Measurements from ENCODE around the gene NAE1. TPM values are rescaled to one million over a fixed set of nuclear protein-coding genes. Genes with fewer than 3 reads are reported as not detected.

NAE1 gene
- total RNA-seq, 4 donors from 2014 or later, result 29.1 to 57.0 (median 34.8) TPM

DNA sequence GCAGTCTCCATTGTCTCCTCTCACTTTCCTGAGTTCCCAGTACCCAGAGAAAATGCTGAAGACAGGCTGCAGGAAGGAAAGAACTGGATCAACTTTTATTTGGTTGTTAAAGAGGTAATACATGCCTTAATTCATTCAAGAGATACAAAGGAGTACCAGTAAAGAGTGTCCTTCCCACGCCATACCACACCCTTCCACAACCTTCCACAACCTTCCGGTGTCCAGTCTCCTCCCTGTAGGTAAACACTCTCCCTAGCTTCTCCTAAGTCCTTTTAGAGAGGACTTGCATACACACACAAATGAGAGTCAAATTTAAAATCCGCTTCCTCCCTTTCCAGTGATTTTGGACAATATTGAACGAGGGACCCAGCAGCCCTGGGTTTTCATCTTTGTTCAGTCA lies 10.6 kb upstream of the NAE1 start:
- no peaks in the 10 kb centered on the region for H3K36me3 ChIP-seq
- H3K4me1 ChIP-seq, result peaks cover 0 to 6% of the 10 kb centered on the region in 2 donors
- H3K9me3 ChIP-seq, result no peaks in the 10 kb centered on the region
- TF ChIP-seq, protein P1, sequence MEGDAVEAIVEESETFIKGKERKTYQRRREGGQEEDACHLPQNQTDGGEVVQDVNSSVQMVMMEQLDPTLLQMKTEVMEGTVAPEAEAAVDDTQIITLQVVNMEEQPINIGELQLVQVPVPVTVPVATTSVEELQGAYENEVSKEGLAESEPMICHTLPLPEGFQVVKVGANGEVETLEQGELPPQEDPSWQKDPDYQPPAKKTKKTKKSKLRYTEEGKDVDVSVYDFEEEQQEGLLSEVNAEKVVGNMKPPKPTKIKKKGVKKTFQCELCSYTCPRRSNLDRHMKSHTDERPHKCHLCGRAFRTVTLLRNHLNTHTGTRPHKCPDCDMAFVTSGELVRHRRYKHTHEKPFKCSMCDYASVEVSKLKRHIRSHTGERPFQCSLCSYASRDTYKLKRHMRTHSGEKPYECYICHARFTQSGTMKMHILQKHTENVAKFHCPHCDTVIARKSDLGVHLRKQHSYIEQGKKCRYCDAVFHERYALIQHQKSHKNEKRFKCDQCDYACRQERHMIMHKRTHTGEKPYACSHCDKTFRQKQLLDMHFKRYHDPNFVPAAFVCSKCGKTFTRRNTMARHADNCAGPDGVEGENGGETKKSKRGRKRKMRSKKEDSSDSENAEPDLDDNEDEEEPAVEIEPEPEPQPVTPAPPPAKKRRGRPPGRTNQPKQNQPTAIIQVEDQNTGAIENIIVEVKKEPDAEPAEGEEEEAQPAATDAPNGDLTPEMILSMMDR (IDR thresholded peaks at IDR 0.05 in 4 of 5, conservative IDR thresholded peaks at IDR 0.05 in 1 of 5), result no peak
- no peak for TF ChIP-seq POLR2A (IDR thresholded peaks at IDR 0.05)
- no peak overlapping the region for H3K27ac ChIP-seq
- no peak overlapping the region for H3K4me3 ChIP-seq
- intact Hi-C loops (cut with DNase I; ENCODE audit: low total_unique reads), result no loop called here
- no peak for ATAC-seq
- DNase-seq, result no peak
- peaks cover 19 to 25% (median 25%) of the 10 kb centered on the region in 3 donors for H3K27me3 ChIP-seq
- in situ Hi-C loops (cut with MboI; ENCODE audit: low sequenced_read_pairs in 4 of 4), result no loop called here

DNA sequence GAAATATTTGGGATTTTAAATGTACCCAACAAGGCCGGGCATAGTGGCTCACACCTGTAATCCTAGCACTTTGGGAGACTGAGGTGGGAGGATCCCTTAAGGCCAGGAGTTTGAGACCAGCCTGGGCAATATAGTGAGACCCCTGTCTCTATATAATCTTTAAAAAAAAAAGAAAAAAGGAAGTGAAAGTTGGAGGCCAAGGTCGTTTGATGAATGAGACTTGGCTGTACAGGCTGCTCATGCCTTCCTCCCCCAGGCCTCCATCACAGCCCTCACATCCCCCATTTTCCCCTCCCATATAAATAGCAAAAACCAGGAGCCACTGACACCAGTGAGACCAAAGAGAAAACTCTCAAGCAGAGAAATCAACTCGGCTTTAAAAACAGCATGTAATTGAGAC lies 10.1 kb upstream of the NAE1 start:
- peaks cover 19 to 25% (median 24%) of the 10 kb centered on the region in 3 donors for H3K27me3 ChIP-seq
- in situ Hi-C loops (cut with MboI; ENCODE audit: low sequenced_read_pairs in 4 of 4), result no loop called here
- no peaks in the 10 kb centered on the region for H3K36me3 ChIP-seq
- H3K4me3 ChIP-seq, result no peak overlapping the region
- TF ChIP-seq POLR2A (IDR thresholded peaks at IDR 0.05), result no peak
- TF ChIP-seq, protein P1 (IDR thresholded peaks at IDR 0.05 in 4 of 5, conservative IDR thresholded peaks at IDR 0.05 in 1 of 5), result no peak
- H3K9me3 ChIP-seq, result no peaks in the 10 kb centered on the region
- intact Hi-C loops (cut with DNase I; ENCODE audit: low total_unique reads), result no loop called here
- peaks cover 0 to 6% of the 10 kb centered on the region in 2 donors for H3K4me1 ChIP-seq
- no peak for ATAC-seq
- no peak overlapping the region for H3K27ac ChIP-seq
- DNase-seq, result no peak

DNA sequence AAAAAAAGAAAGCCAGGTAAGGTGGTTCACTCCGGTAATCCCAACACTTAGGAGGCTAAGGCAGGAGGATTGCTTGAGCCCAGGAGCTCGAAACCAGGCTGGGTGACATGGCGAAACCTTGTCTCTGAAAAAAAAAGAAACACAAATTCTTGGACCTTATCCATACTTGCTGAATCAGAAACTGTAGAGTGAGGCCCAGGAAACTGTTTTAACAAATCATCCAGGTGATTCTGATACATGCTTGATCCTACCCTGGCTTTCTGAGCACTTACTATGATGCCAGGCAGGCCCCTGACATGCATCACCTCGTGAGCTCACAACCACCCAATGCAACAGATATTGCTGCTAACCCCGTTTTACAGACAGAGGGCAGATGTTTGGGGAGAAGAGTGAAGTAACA lies 4.0 kb upstream of the NAE1 start:
- TF ChIP-seq, protein P1 (IDR thresholded peaks at IDR 0.05 in 4 of 5, conservative IDR thresholded peaks at IDR 0.05 in 1 of 5), result no peak
- no peak for TF ChIP-seq POLR2A (IDR thresholded peaks at IDR 0.05)
- no peak overlapping the region for H3K27ac ChIP-seq
- ATAC-seq (no peak), DNase-seq (no peak)
- intact Hi-C loops (cut with DNase I; ENCODE audit: low total_unique reads), result loop anchor here (5.0 kb wide), 1 partner anchor 92 kb away; no protein-coding TSS in a partner anchor
- H3K4me1 ChIP-seq, result peaks cover 3% of the 10 kb centered on the region in 2 donors
- no peak overlapping the region for H3K4me3 ChIP-seq
- in situ Hi-C loops (cut with MboI; ENCODE audit: low sequenced_read_pairs in 4 of 4), result loop anchor here in 2 of 4 donors (5.0 kb wide), 2 partner anchors 33 to 38 kb away; no protein-coding TSS in a partner anchor
- H3K9me3 ChIP-seq, result no peaks in the 10 kb centered on the region
- no peaks in the 10 kb centered on the region for H3K27me3 ChIP-seq
- H3K36me3 ChIP-seq, result no peaks in the 10 kb centered on the region

DNA sequence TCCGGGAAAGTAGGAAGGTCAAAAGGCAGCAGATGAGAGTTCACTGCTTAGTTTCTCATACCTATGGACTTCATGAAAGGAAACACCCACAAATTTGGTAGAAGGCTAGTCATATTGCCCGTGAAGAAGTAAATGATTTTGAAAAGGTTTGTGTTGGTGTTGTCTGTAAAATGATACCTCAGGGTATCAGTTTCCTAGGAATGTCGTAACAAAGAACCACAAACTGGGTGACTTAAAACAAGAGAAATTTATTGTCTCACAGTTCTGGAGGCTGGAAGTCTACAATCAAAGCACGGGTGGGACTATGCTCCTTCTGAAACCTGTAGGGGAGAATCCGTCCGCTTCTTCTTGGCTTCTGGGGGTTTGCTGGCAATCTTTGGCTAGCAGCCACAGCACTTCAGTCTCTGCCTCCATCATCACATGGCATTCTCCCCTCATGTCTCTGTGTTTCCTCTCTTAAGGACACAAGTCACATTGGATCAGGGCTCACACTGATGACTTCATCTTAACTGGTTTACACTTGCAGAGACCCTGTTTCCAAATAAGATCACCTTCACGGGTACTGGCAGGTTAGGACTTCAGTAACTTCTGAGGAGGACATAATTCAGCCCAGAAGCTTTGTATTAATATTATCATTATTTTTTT lies 2.0 kb upstream of the NAE1 start:
- Histone ChIP-seq H3K36me3 (peaks cover 0 to 4% of the 10 kb centered on the region in 2 donors), H3K9me3 (no peaks in the 10 kb centered on the region), H3K4me1 (peaks cover 9 to 11% of the 10 kb centered on the region in 2 donors), H3K27me3 (no peaks in the 10 kb centered on the region), H3K27ac (no peak overlapping the region), H3K4me3 (no peak overlapping the region)
- TF ChIP-seq, protein P1 (IDR thresholded peaks at IDR 0.05 in 4 of 5, conservative IDR thresholded peaks at IDR 0.05 in 1 of 5), result no peak
- TF ChIP-seq POLR2A (IDR thresholded peaks at IDR 0.05), result no peak
- DNase-seq (no peak), ATAC-seq (no peak)
- intact Hi-C loops (cut with DNase I; ENCODE audit: low total_unique reads) (loop anchor here (5.0 kb wide), 1 partner anchor 90 kb away; no protein-coding TSS in a partner anchor), in situ Hi-C loops (cut with MboI; ENCODE audit: low sequenced_read_pairs in 4 of 4) (loop anchor here in 2 of 4 donors (5.0 kb wide), 2 partner anchors 35 to 40 kb away; no protein-coding TSS in a partner anchor)

Data from gastrocnemius medialis (tissue), 4 donors.